HepG2 (cell line): ENCODE results near the gene CSMD2. TPM values are rescaled to one million over a fixed set of nuclear protein-coding genes. Genes with fewer than 3 reads are reported as not detected.

Experiments
- ATAC-seq: fragments of 200-7000 bp; cut with Tn5 transposase; 3 replicates; pipeline ENCODE4 v1.9.1; 2020; ENCODE audit warnings: mild to moderate bottlenecking, moderate library complexity
- BruUV-seq: library from RNA; stranded (reverse); fragments of 400-500 nt; replicated peaks from 2 replicates; lab custom pipeline; 2021; lab: Mats Ljungman, UMichigan
- CTCF ChIA-PET: fragments of 300-600 bp; formaldehyde crosslinking; extraction: SDS; loops from one replicate; lab custom pipeline; 2021; ENCODE audit warnings: low total read pairs, inconsistent platforms, low intra/inter-chr PET ratio; lab: Yijun Ruan, JAX
- POLR2A ChIA-PET: fragments of 350-600 bp; sonication (Branson Sonifier 250); formaldehyde crosslinking; loops from one replicate; lab custom pipeline; 2020; ENCODE audit warnings: antibody characterized with exemption, inconsistent platforms; lab: Yijun Ruan, JAX
- DNase-seq: peaks from one replicate; pipeline ENCODE4 v3.0.0-alpha.2; 2015; ENCODE audit warnings: low spot score
- FAIRE-seq: peaks from 3 replicates; lab custom pipeline; 2011; peaks lifted over from hg19 to GRCh38; lab: Jason Lieb, UNC
- H2AFZ ChIP-seq: one replicate; pipeline ENCODE4 v1.6.1; 2011; ENCODE audit warnings: low read length, inconsistent platforms
- H3K27ac ChIP-seq: fragments of 300-600 bp; 3 replicates; pipeline ENCODE4 v1.8.0; 2011; ENCODE audit warnings: mixed run types, mild to moderate bottlenecking, mixed read lengths, low read length, inconsistent platforms; ENCODE audit not compliant: insufficient read depth; ENCODE audit errors: extremely low read length
- H3K27me3 ChIP-seq, 2 experiments: fragments of 200-600 bp in 1 of 2; 2 replicates in 1 of 2; 3 replicates in 1 of 2; pipeline versions ENCODE4 v1.6.0 to v1.8.0; 2011; ENCODE audit warnings: low read length in 2 of 2, mild to moderate bottlenecking in 2 of 2, moderate library complexity in 2 of 2, inconsistent platforms in 1 of 2; ENCODE audit not compliant: insufficient read depth in 2 of 2, control insufficient read depth in 1 of 2
- H3K36me3 ChIP-seq, 2 experiments: fragments of 200-600 bp in 1 of 2; replicated peaks in 1 of 2; 2 replicates in 1 of 2; 3 replicates in 1 of 2; pipeline versions ENCODE4 v1.5.1 to v1.8.0; 2011; ENCODE audit warnings: low read length in 2 of 2, inconsistent platforms in 1 of 2; ENCODE audit not compliant: insufficient read depth in 2 of 2, control insufficient read depth in 1 of 2
- H3K4me1 ChIP-seq: 2 replicates; pipeline ENCODE4 v1.5.1; 2012; ENCODE audit warnings: low read length, inconsistent platforms; ENCODE audit not compliant: insufficient read depth
- H3K4me2 ChIP-seq: 2 replicates; pipeline ENCODE4 v1.6.0; 2011; ENCODE audit warnings: low read depth, low read length, inconsistent platforms
- H3K4me3 ChIP-seq, 3 experiments: fragments of 200-600 bp in 1 of 3; sonication (generic), shearing (Covaris generic) in 1 of 3; replicated peaks in 1 of 3; 2 replicates each; pipeline ENCODE4 v1.5.1; 2011 to 2016; ENCODE audit warnings: low read length in 3 of 3, inconsistent platforms in 2 of 3, low read depth in 2 of 3, mild to moderate bottlenecking in 2 of 3, control low read depth in 1 of 3, mixed read lengths in 1 of 3; ENCODE audit not compliant: insufficient read depth in 1 of 3
- H3K79me2 ChIP-seq: one replicate; pipeline ENCODE4 v1.6.1; 2011; ENCODE audit warnings: low read length, inconsistent platforms; ENCODE audit not compliant: insufficient read depth
- H3K9ac ChIP-seq: 2 replicates; pipeline ENCODE4 v1.6.0; 2011; ENCODE audit warnings: mild to moderate bottlenecking, low read depth, low read length, inconsistent platforms; ENCODE audit not compliant: insufficient read depth
- H3K9me3 ChIP-seq: 2 replicates; pipeline ENCODE4 v1.5.1; 2012; ENCODE audit warnings: mild to moderate bottlenecking, low read length
- H4K20me1 ChIP-seq: 2 replicates; pipeline ENCODE4 v1.6.0; 2011; ENCODE audit warnings: inconsistent platforms, mild to moderate bottlenecking, low read length, moderate library complexity; ENCODE audit not compliant: insufficient read depth
- ATF7 ChIP-seq, 2 experiments: fragments of 450-650 bp in 1 of 2; sonication (generic) in 1 of 2; formaldehyde crosslinking in 1 of 2; IDR thresholded peaks; 2 replicates each; pipeline versions ENCODE4 v1.4.0 to v1.6.1; 2016 to 2020; ENCODE audit warnings: antibody characterized with exemption in 1 of 2, mild to moderate bottlenecking in 1 of 2, missing genetic modification reagents in 1 of 2
- BORCS8-MEF2B ChIP-seq: sonication (generic); formaldehyde crosslinking; IDR thresholded peaks from 2 replicates; pipeline ENCODE4 v1.8.0; 2022; ENCODE audit warnings: mild to moderate bottlenecking, missing genetic modification reagents
- BRCA1 ChIP-seq: sonication (generic); formaldehyde crosslinking; IDR thresholded peaks from 2 replicates; pipeline ENCODE4 v1.4.0; 2020; ENCODE audit warnings: missing genetic modification reagents
- JUNB ChIP-seq: sonication (generic); formaldehyde crosslinking; IDR thresholded peaks from 2 replicates; pipeline ENCODE4 v1.8.0; 2022; ENCODE audit warnings: missing genetic modification reagents, mild to moderate bottlenecking, borderline replicate concordance
- KDM1A ChIP-seq: IDR thresholded peaks from 2 replicates; pipeline ENCODE4 v1.6.1; 2016; ENCODE audit warnings: missing compliant biosample characterization
- SAFB2 ChIP-seq: sonication (generic); formaldehyde crosslinking; IDR thresholded peaks from 2 replicates; pipeline ENCODE4 v1.5.1; 2020; ENCODE audit warnings: missing genetic modification reagents, low read depth, mild to moderate bottlenecking, borderline replicate concordance
- TAF1 ChIP-seq: sonication (generic); formaldehyde crosslinking; IDR thresholded peaks from 2 replicates; pipeline ENCODE4 v1.4.0; 2020; ENCODE audit warnings: missing genetic modification reagents
- TAF15 ChIP-seq: fragments of 200-400 bp; formaldehyde crosslinking; IDR thresholded peaks from one replicate; pipeline ENCODE4 v1.6.1; 2018; ENCODE audit warnings: mild to moderate bottlenecking, low read depth, low read length; ENCODE audit not compliant: poor library complexity, severe bottlenecking
- TEAD2 ChIP-seq: sonication (generic); formaldehyde crosslinking; IDR thresholded peaks from 2 replicates; pipeline ENCODE4 v1.9.0; 2021; ENCODE audit warnings: missing genetic modification reagents
- ZBTB38 ChIP-seq: sonication (generic); formaldehyde crosslinking; IDR thresholded peaks from 2 replicates; pipeline ENCODE4 v1.5.1; 2020; ENCODE audit warnings: mild to moderate bottlenecking, missing genetic modification reagents
- ZBTB42 ChIP-seq: sonication (generic); formaldehyde crosslinking; IDR thresholded peaks from 2 replicates; pipeline ENCODE4 v1.5.0; 2020; ENCODE audit warnings: mild to moderate bottlenecking, missing genetic modification reagents
- ZKSCAN8 ChIP-seq: IDR thresholded peaks from 2 replicates; pipeline ENCODE4 v1.6.1; 2016; ENCODE audit warnings: borderline replicate concordance, missing genetic modification reagents, missing compliant biosample characterization
- ZNF121 ChIP-seq: sonication (generic); formaldehyde crosslinking; IDR thresholded peaks from 2 replicates; pipeline ENCODE4 v1.5.0; 2020; ENCODE audit warnings: mild to moderate bottlenecking, missing genetic modification reagents
- ZNF331 ChIP-seq: sonication (generic); formaldehyde crosslinking; IDR thresholded peaks from 2 replicates; pipeline ENCODE4 v1.4.0; 2020; ENCODE audit warnings: missing genetic modification reagents
- ZNF572 ChIP-seq: sonication (generic); formaldehyde crosslinking; IDR thresholded peaks from 2 replicates; pipeline ENCODE4 v1.5.1; 2020; ENCODE audit warnings: mild to moderate bottlenecking, missing genetic modification reagents
- ZNF782 ChIP-seq: sonication (generic); formaldehyde crosslinking; IDR thresholded peaks from 2 replicates; pipeline ENCODE4 v1.4.0; 2020; ENCODE audit warnings: missing genetic modification reagents, mild to moderate bottlenecking, borderline replicate concordance
- ZSCAN29 ChIP-seq: sonication (generic); formaldehyde crosslinking; conservative IDR thresholded peaks from 2 replicates; pipeline ENCODE4 v1.4.0; 2020; ENCODE audit warnings: mild to moderate bottlenecking, missing genetic modification reagents
- ZSCAN31 ChIP-seq: sonication (generic); formaldehyde crosslinking; IDR thresholded peaks from 2 replicates; pipeline ENCODE4 v1.5.0; 2020; ENCODE audit warnings: low read depth, mild to moderate bottlenecking, missing genetic modification reagents
- WGBS: methylation state at CpG from one replicate; pipeline ENCODE4 v1.1.6; 2017; ENCODE audit warnings: low lambda C conversion rate; 5-methylcytosine and 5-hydroxymethylcytosine counted together
- in situ Hi-C: cut with HindIII; loops from 2 replicates; pipeline ENCODE4 v1.10.0; 2017; ENCODE audit warnings: low pct_unique_long_range_greater_than_20kb; ENCODE audit not compliant: extremely low pct_ligation_motif_present
- intact Hi-C: fragments of 100-400 bp; cut with micrococcal nuclease; formaldehyde crosslinking; loops from one replicate; pipeline ENCODE4 v1.10.0; 2022; ENCODE audit not compliant: unreplicated experiment
- polyA plus RNA-seq, 8 experiments: library from polyadenylated mRNA; depleted of rRNA in 3 of 8; stranded (reverse) in 7 of 8; unstranded in 1 of 8; fragments of >200 nt; fragmentation: Illumina TruSeq in 4 of 8; extraction: Trizol in 4 of 8; gene quantifications; 2 replicates each; pipeline versions ENCODE4 v1.2.1 to v1.2.3, GENCODE V29; 2011 to 2016; ENCODE audit warnings: low read depth in 4 of 8, missing spikeins in 1 of 8, mixed read lengths in 1 of 8; ENCODE audit not compliant: insufficient read depth in 1 of 8
- total RNA-seq, 5 experiments: library from RNA; depleted of rRNA; stranded (reverse); fragments of >200 nt; fragmentation: Illumina TruSeq; extraction: Trizol; gene quantifications; 2 replicates each; pipeline ENCODE4 v1.2.3, GENCODE V29; 2016; ENCODE audit warnings: low read depth in 1 of 5
- TF ChIP-seq, protein P1 (sequence below): sonication (generic); formaldehyde crosslinking; IDR thresholded peaks from 2 replicates; pipeline ENCODE4 v1.4.0; 2020; ENCODE audit warnings: low read depth, mild to moderate bottlenecking, missing genetic modification reagents
- TF ChIP-seq, protein P2 (sequence below): IDR thresholded peaks from 2 replicates; pipeline ENCODE4 v1.6.1; 2016; ENCODE audit warnings: low read depth, borderline replicate concordance
- TF ChIP-seq, protein P3 (sequence below): sonication (generic); formaldehyde crosslinking; IDR thresholded peaks from 2 replicates; pipeline ENCODE4 v1.8.1; 2022; ENCODE audit warnings: low read depth, mild to moderate bottlenecking, missing genetic modification reagents
- TF ChIP-seq, protein P4 (sequence below): sonication (generic); IDR thresholded peaks from 2 replicates; pipeline ENCODE4 v1.6.1; 2016; ENCODE audit warnings: low read depth, borderline replicate concordance

CSMD2 gene
- total and polyA plus RNA-seq, 2 of the 13 experiments (the other 11 are each of a cell fraction or from before 2014, with no cell fraction given), result not detected

DNA sequence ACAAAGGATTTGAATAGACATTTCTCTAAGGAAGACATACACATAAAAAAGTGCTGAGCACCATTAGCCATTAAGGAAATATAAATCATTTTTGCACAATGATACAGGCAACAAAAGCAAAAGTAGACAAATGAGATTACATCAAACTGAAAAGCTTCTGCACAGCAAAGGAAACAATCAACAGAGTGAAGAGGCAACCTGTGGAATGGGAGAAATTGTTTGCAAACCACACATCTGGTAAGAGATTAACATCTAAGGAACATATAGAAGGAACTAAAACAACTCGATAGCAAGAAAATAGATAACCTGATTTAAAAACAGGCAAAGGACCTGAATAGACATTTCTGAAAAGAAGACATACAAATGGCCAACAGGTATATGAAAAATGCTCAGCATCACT is 635.1 kb downstream of the CSMD2 start (continued):
- TF ChIP-seq, protein P1, sequence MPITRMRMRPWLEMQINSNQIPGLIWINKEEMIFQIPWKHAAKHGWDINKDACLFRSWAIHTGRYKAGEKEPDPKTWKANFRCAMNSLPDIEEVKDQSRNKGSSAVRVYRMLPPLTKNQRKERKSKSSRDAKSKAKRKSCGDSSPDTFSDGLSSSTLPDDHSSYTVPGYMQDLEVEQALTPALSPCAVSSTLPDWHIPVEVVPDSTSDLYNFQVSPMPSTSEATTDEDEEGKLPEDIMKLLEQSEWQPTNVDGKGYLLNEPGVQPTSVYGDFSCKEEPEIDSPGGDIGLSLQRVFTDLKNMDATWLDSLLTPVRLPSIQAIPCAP (CRISPR knock-in tag), result no peak
- TF ChIP-seq ZSCAN31 (no peak), ZKSCAN8 (no peak), ZNF331 (no peak)
- TF ChIP-seq, protein P2, sequence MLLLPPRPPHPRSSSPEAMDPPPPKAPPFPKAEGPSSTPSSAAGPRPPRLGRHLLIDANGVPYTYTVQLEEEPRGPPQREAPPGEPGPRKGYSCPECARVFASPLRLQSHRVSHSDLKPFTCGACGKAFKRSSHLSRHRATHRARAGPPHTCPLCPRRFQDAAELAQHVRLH (CRISPR knock-in tag), result no peak

DNA sequence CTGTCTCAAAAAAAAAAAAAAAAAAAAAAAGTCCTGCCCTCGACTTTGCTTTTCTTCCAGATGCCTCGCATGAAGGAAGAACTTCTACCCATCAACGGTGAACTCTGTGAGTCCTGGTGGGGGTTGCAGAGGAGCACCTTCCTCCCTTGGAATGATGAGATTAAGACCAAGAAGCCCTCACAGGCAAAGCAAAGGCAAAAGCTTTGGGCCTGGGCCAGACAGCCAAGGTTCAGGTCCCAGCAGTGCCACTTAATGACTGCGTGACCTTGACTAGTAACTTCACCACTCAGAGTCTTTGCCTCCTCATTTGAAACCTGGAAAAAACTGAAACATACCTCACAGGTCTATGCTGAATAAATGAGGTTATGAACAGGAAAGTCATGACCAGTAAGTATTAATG is 637.1 kb downstream of the CSMD2 start:
- no peaks in the 10 kb centered on the region for H3K9me3 ChIP-seq
- CTCF ChIA-PET, result no interaction called here
- ATAC-seq (no peak), FAIRE-seq (no peak), DNase-seq (no peak)
- H4K20me1 ChIP-seq, result no peaks in the 10 kb centered on the region
- no peaks in the 10 kb centered on the region for H3K4me1 ChIP-seq
- no peak overlapping the region for H3K27ac ChIP-seq
- intact Hi-C loops, result no loop called here
- H3K79me2 ChIP-seq, result no peaks in the 10 kb centered on the region
- BruUV-seq, result no TSS peak
- no peak overlapping the region for H3K9ac ChIP-seq
- in situ Hi-C loops, result no loop called here
- H3K4me2 ChIP-seq, result no peak overlapping the region
- no peak overlapping the region for H2AFZ ChIP-seq
- POLR2A ChIA-PET, result no interaction called here
- peaks cover 0 to 14% of the 10 kb centered on the region in 2 experiments; a peak in 2 of 5 replicates for H3K27me3 ChIP-seq
- WGBS, result 8% methylated on average over 4 of the region's 4 CpGs
- no peaks in the 10 kb centered on the region for H3K36me3 ChIP-seq
- no peak overlapping the region for H3K4me3 ChIP-seq
- TF ChIP-seq BRCA1 (CRISPR knock-in tag) (no peak), TAF1 (CRISPR knock-in tag) (no peak), SAFB2 (CRISPR knock-in tag) (no peak), ZBTB38 (CRISPR knock-in tag) (no peak), KDM1A (CRISPR knock-in tag) (no peak), ZBTB42 (no peak), ATF7 (IDR thresholded peaks at IDR 0.05) (no peak), ATF7 (CRISPR knock-in tag; IDR thresholded peaks at IDR 0.05) (no peak), TEAD2 (CRISPR knock-in tag) (no peak), JUNB (CRISPR knock-in tag) (no peak), ZSCAN29 (CRISPR knock-in tag) (no peak), TAF15 (no peak), ZNF782 (CRISPR knock-in tag) (no peak), ZNF121 (CRISPR knock-in tag) (no peak), BORCS8-MEF2B (CRISPR knock-in tag) (no peak), ZNF572 (no peak)
- TF ChIP-seq, protein P3, sequence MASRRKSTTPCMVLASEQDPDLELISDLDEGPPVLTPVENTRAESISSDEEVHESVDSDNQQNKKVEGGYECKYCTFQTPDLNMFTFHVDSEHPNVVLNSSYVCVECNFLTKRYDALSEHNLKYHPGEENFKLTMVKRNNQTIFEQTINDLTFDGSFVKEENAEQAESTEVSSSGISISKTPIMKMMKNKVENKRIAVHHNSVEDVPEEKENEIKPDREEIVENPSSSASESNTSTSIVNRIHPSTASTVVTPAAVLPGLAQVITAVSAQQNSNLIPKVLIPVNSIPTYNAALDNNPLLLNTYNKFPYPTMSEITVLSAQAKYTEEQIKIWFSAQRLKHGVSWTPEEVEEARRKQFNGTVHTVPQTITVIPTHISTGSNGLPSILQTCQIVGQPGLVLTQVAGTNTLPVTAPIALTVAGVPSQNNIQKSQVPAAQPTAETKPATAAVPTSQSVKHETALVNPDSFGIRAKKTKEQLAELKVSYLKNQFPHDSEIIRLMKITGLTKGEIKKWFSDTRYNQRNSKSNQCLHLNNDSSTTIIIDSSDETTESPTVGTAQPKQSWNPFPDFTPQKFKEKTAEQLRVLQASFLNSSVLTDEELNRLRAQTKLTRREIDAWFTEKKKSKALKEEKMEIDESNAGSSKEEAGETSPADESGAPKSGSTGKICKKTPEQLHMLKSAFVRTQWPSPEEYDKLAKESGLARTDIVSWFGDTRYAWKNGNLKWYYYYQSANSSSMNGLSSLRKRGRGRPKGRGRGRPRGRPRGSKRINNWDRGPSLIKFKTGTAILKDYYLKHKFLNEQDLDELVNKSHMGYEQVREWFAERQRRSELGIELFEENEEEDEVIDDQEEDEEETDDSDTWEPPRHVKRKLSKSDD (CRISPR knock-in tag), result no peak
- TF ChIP-seq, protein P4, sequence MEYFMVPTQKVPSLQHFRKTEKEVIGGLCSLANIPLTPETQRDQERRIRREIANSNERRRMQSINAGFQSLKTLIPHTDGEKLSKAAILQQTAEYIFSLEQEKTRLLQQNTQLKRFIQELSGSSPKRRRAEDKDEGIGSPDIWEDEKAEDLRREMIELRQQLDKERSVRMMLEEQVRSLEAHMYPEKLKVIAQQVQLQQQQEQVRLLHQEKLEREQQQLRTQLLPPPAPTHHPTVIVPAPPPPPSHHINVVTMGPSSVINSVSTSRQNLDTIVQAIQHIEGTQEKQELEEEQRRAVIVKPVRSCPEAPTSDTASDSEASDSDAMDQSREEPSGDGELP, result no peak
